Progenitor cell of endocrine pancreas (in vitro differentiated cells): ENCODE results near the gene SCYL1. TPM values are rescaled to one million over a fixed set of nuclear protein-coding genes. Genes with fewer than 3 reads are reported as not detected.
A peak's percentile ranks its signal among the peaks of the same experiment; 100 is the strongest.

Source experiments
- DNase-seq: peaks from one replicate; pipeline ENCODE4 v3.0.0; 2021; ENCODE audit warnings: low spot score; ENCODE audit not compliant: unreplicated experiment
- H3K27ac Mint-ChIP-seq: 2 replicates; pipeline ENCODE4 v1.8.0; 2021; ENCODE audit warnings: mild to moderate bottlenecking, moderate library complexity, mixed read lengths
- H3K27me3 Mint-ChIP-seq: 2 replicates; pipeline ENCODE4 v1.8.0; 2021; ENCODE audit warnings: mixed read lengths
- H3K36me3 Mint-ChIP-seq: 2 replicates; pipeline ENCODE4 v1.8.0; 2022; ENCODE audit warnings: mixed read lengths; ENCODE audit not compliant: insufficient read depth
- H3K4me1 Mint-ChIP-seq: 2 replicates; pipeline ENCODE4 v1.8.0; 2021; ENCODE audit warnings: low read depth, mixed read lengths
- H3K4me3 Mint-ChIP-seq: 2 replicates; pipeline ENCODE4 v1.8.0; 2021; ENCODE audit warnings: low read depth, mild to moderate bottlenecking, moderate library complexity, mixed read lengths
- H3K9me3 Mint-ChIP-seq: 2 replicates; pipeline ENCODE4 v1.8.0; 2021; ENCODE audit warnings: low read depth, mixed read lengths
- CTCF ChIP-seq: fragments of 200-600 bp; sonication (generic); IDR thresholded peaks from one replicate; pipeline ENCODE4 v1.5.0; 2021; ENCODE audit warnings: antibody characterized with exemption, mild to moderate bottlenecking; ENCODE audit not compliant: unreplicated experiment
- total RNA-seq: library from RNA; stranded (reverse); gene quantifications from 2 replicates; pipeline ENCODE4 v1.2.1, GENCODE V29; 2021

Gene SCYL1
- total RNA-seq, 1 donor from 2014 or later, result 61.4 TPM

GRCh38 chr11:65546217-65546958 is 21.5 kb downstream of the SCYL1 start:
- Mint-ChIP-seq H3K4me1 (peaks cover 13% of the 10 kb centered on the region), H3K27ac (no peak overlapping the region), H3K36me3 (peaks cover 17% of the 10 kb centered on the region), H3K9me3 (no peaks in the 10 kb centered on the region), H3K27me3 (peaks cover 56% of the 10 kb centered on the region), H3K4me3 (peak overlapping the region; percentile 58)
- peak; percentile 91 for DNase-seq
- TF ChIP-seq CTCF, result no peak

- H3K27me3 Mint-ChIP-seq, result peaks cover 58% of the 10 kb centered on the region
- H3K36me3 Mint-ChIP-seq, result peaks cover 17% of the 10 kb centered on the region
- DNase-seq, result no peak
- no peaks in the 10 kb centered on the region for H3K9me3 Mint-ChIP-seq
- no peak overlapping the region for H3K4me3 Mint-ChIP-seq
- peak; percentile 14 for TF ChIP-seq CTCF
- H3K4me1 Mint-ChIP-seq, result peaks cover 22% of the 10 kb centered on the region
- no peak overlapping the region for H3K27ac Mint-ChIP-seq
These were observed 22.7 kb downstream of the SCYL1 start for GRCh38 chr11:65547446-65548125.

- Mint-ChIP-seq H3K4me1 (peaks cover 24% of the 10 kb centered on the region), H3K4me3 (peak overlapping the region; percentile 37), H3K36me3 (peaks cover 14% of the 10 kb centered on the region), H3K27me3 (peaks cover 55% of the 10 kb centered on the region), H3K27ac (no peak overlapping the region), H3K9me3 (no peaks in the 10 kb centered on the region)
- no peak for DNase-seq
- TF ChIP-seq CTCF, result no peak
These were observed 23.5 kb downstream of the SCYL1 start for GRCh38 chr11:65548395-65548794.

GRCh38 chr11:65549096-65549495 is 24.2 kb downstream of the SCYL1 start:
- H3K36me3 Mint-ChIP-seq, result peaks cover 12% of the 10 kb centered on the region
- no peak for TF ChIP-seq CTCF
- no peak overlapping the region for H3K27ac Mint-ChIP-seq
- H3K27me3 Mint-ChIP-seq, result peaks cover 51% of the 10 kb centered on the region
- no peak overlapping the region for H3K4me3 Mint-ChIP-seq
- no peaks in the 10 kb centered on the region for H3K9me3 Mint-ChIP-seq
- DNase-seq, result no peak
- peaks cover 24% of the 10 kb centered on the region for H3K4me1 Mint-ChIP-seq

- peaks cover 2% of the 10 kb centered on the region for H3K36me3 Mint-ChIP-seq
- peak; percentile 55 for DNase-seq
- peaks cover 15% of the 10 kb centered on the region for H3K4me1 Mint-ChIP-seq
- peak overlapping the region; percentile 18 for H3K27ac Mint-ChIP-seq
- no peak overlapping the region for H3K4me3 Mint-ChIP-seq
- H3K9me3 Mint-ChIP-seq, result no peaks in the 10 kb centered on the region
- H3K27me3 Mint-ChIP-seq, result peaks cover 50% of the 10 kb centered on the region
- TF ChIP-seq CTCF, result peak; percentile 52
These were observed 26.9 kb downstream of the SCYL1 start for GRCh38 chr11:65551572-65552387.
